Body of pancreas (tissue), 4 donors: ENCODE data around the gene IL11. TPM values are rescaled to one million over a fixed set of nuclear protein-coding genes. Genes with fewer than 3 reads are reported as not detected.

Source experiments
- ATAC-seq: fragments of 150-250 bp; one replicate; pipeline ENCODE4 v1.9.1; 2016
- DNase-seq, 4 donors: peaks; one replicate each; pipeline ENCODE4 v3.0.0-alpha.2; 2019
- H3K27ac ChIP-seq, 4 donors: fragments of 200-600 bp; sonication (generic); 1 replicate in 3 of 4; 2 replicates in 1 of 4; pipeline versions ENCODE4 v1.5.1 to v1.6.1; 2016 to 2019; ENCODE audit warnings: mild to moderate bottlenecking in 1 of 4, mixed read lengths in 1 of 4, moderate library complexity in 1 of 4
- H3K27me3 ChIP-seq, 2 donors: fragments of 200-600 bp; sonication (generic); one replicate each; pipeline ENCODE4 v1.6.0; 2016; ENCODE audit warnings: mild to moderate bottlenecking in 1 of 2
- H3K36me3 ChIP-seq, 2 donors: fragments of 200-600 bp; sonication (generic); replicated peaks in 1 of 2; 2 replicates each; pipeline ENCODE4 v1.5.1; 2016; ENCODE audit warnings: low read depth in 2 of 2; ENCODE audit not compliant: insufficient read depth in 1 of 2
- H3K4me1 ChIP-seq: fragments of 200-600 bp; sonication (generic); one replicate; pipeline ENCODE4 v1.6.0; 2016
- H3K4me3 ChIP-seq, 2 donors: fragments of 200-600 bp; sonication (generic); 1 replicate in 1 of 2; 2 replicates in 1 of 2; pipeline ENCODE4 v1.5.1; 2016 to 2019
- H3K9me3 ChIP-seq, 3 donors: fragments of 200-600 bp; sonication (generic); 1 replicate in 2 of 3; 2 replicates in 1 of 3; pipeline ENCODE4 v1.5.1; 2016
- CTCF ChIP-seq, 7 experiments: fragments of 450-650 bp in 4 of 7; fragments of 200-600 bp in 3 of 7; sonication (generic) in 3 of 7; IDR thresholded peaks; one replicate each; pipeline ENCODE4 v1.5.1; 2016 to 2019; ENCODE audit warnings: antibody characterized with exemption in 7 of 7
- POLR2A ChIP-seq, 3 donors: fragments of 450-650 bp; IDR thresholded peaks; one replicate each; pipeline ENCODE4 v1.6.1; 2016; ENCODE audit warnings: antibody characterized with exemption in 3 of 3, mild to moderate bottlenecking in 2 of 3
- WGBS, 2 donors: methylation state at CpG; one replicate each; pipeline ENCODE4 v1.1.5; 2017; 5-methylcytosine and 5-hydroxymethylcytosine counted together
- intact Hi-C: fragments of 100-400 bp; cut with DNase I; formaldehyde crosslinking; loops from one replicate; pipeline ENCODE4 v1.15.1; 2023
- total RNA-seq, 2 donors: library from RNA; depleted of rRNA; stranded (reverse); fragments of >200 nt; gene quantifications; one replicate each; pipeline ENCODE4 v1.1.0, GENCODE V29; 2016

IL11 gene
- total RNA-seq, 2 donors from 2014 or later, result not detected

- intact Hi-C loops, result no loop called here
- Histone ChIP-seq H3K36me3 (peaks cover 0 to 1% of the 10 kb centered on the region in 2 donors), H3K4me3 (no peak overlapping the region), H3K27me3 (peaks cover 0 to 8% of the 10 kb centered on the region in 2 donors), H3K4me1 (no peaks in the 10 kb centered on the region), H3K9me3 (no peaks in the 10 kb centered on the region), H3K27ac (no peak overlapping the region)
- WGBS, 2 donors, result 80% methylated on average over 10 of the region's 10 CpGs; no CpG with 5 or more reads in 1 of the 2 donors
- no peak for DNase-seq
- no peak for ATAC-seq
- TF ChIP-seq CTCF (IDR thresholded peaks at IDR 0.05) (no peak), POLR2A (IDR thresholded peaks at IDR 0.05) (no peak)
Observed at GRCh38 chr19:55347442-55348009, 22.7 kb downstream of the IL11 start.

GRCh38 chr19:55346725-55347441 lies 23.4 kb downstream of the IL11 start:
- DNase-seq (no peak), ATAC-seq (no peak)
- no peak overlapping the region for H3K27ac ChIP-seq
- intact Hi-C loops, result no loop called here
- H3K4me1 ChIP-seq, result no peaks in the 10 kb centered on the region
- H3K27me3 ChIP-seq, result peaks cover 0 to 2% of the 10 kb centered on the region in 2 donors
- WGBS, 2 donors, result 95 to 100% methylated on average over 7 to 25 of the region's 41 CpGs
- no peaks in the 10 kb centered on the region for H3K9me3 ChIP-seq
- peaks cover 0 to 1% of the 10 kb centered on the region in 2 donors for H3K36me3 ChIP-seq
- TF ChIP-seq CTCF (IDR thresholded peaks at IDR 0.05) (no peak), POLR2A (IDR thresholded peaks at IDR 0.05) (no peak)
- no peak overlapping the region for H3K4me3 ChIP-seq

- WGBS, 2 donors, result 80 to 86% methylated on average over 16 to 41 of the region's 43 CpGs
- H3K4me1 ChIP-seq, result peaks cover 5% of the 10 kb centered on the region
- H3K27me3 ChIP-seq, result no peaks in the 10 kb centered on the region
- intact Hi-C loops, result no loop called here
- no peak for TF ChIP-seq CTCF (IDR thresholded peaks at IDR 0.05)
- TF ChIP-seq POLR2A (IDR thresholded peaks at IDR 0.05), result no peak
- peak in 2 of 4 donors; percentile 34 to 38 for DNase-seq
- peaks cover 0 to 1% of the 10 kb centered on the region in 2 donors for H3K36me3 ChIP-seq
- no peak overlapping the region for H3K27ac ChIP-seq
- no peak overlapping the region for H3K4me3 ChIP-seq
- no peak for ATAC-seq
- H3K9me3 ChIP-seq, result no peaks in the 10 kb centered on the region
Observed at GRCh38 chr19:55345818-55346724, 24.2 kb downstream of the IL11 start.

- WGBS, 2 donors, result 89 to 90% methylated on average over 22 of the region's 22 CpGs
- no peak for DNase-seq
Observed at GRCh38 chr19:55345101-55345817, 25.0 kb downstream of the IL11 start.

More at GRCh38 chr19:55345101-55345817, 25.0 kb downstream of the IL11 start:
- Histone ChIP-seq H3K4me1 (peaks cover 13% of the 10 kb centered on the region), H3K36me3 (peaks cover 0 to 1% of the 10 kb centered on the region in 2 donors), H3K9me3 (no peaks in the 10 kb centered on the region), H3K27ac (no peak overlapping the region), H3K4me3 (no peak overlapping the region), H3K27me3 (no peaks in the 10 kb centered on the region)
- intact Hi-C loops, result no loop called here
- no peak for ATAC-seq
- TF ChIP-seq CTCF (IDR thresholded peaks at IDR 0.05) (no peak), POLR2A (IDR thresholded peaks at IDR 0.05) (no peak)
